ENCODE measurements around the gene VMP1. TPM values are rescaled to one million over a fixed set of nuclear protein-coding genes. Genes with fewer than 3 reads are reported as not detected.
A peak's percentile ranks its signal among the peaks of the same experiment; 100 is the strongest.

VMP1 gene
- total and polyA plus RNA-seq, 2 of the 4 experiments (the other 2 are of a cell fraction) = 89.8 to 197 TPM

DNA sequence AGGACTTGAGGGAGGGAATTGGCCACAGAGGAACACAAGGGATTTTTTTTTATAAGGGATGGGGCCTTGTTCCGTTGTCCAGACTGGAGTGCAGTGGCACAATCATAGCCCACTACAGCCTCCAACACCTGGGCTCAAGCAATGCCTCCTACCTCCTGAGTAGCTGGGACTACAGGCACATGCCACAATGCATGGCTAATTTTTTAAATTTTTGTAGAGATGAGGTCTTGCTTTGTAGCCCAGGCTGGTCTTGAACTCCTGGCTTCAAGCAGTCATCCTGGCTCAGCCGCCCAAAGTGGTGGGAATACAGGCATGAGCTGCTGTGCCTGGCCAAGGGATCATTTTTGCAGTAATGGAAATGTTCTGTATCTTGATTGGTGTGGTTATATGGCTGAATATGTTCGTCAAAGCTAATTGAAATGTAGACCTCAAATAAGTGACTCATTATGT, 56.9 kb downstream of the VMP1 start:
- peak overlapping the region; percentile 99 for H3K18ac ChIP-seq (ENCODE audit: low read depth, low read length)
- peak overlapping the region; percentile 58; the same call in 1 of the 2 replicates for H3K56ac ChIP-seq (ENCODE audit: extremely low read depth, insufficient read depth, low read length)
- H3K4me1 ChIP-seq (ENCODE audit: control insufficient read depth, insufficient read depth, low read length) = peaks cover 22% of the 10 kb centered on the region
- H2AFZ ChIP-seq (replicated peaks; ENCODE audit: low read length, poor library complexity) = no peak overlapping the region
- no peak overlapping the region for H2AK9ac ChIP-seq (replicated peaks; ENCODE audit: low read depth, low read length, poor library complexity)
- H4K8ac ChIP-seq (ENCODE audit: low read depth in 2 of 2, low read length in 2 of 2) = peak overlapping the region; percentile 68 to 91
- peaks cover 14 to 46% of the 10 kb centered on the region in 2 experiments for H3K79me1 ChIP-seq (ENCODE audit: low read depth in 1 of 2, low read length in 2 of 2)
- peak overlapping the region; percentile 96 for H4K5ac ChIP-seq (ENCODE audit: low read depth, low read length)
- no peak overlapping the region; the same call in 1 of the 2 replicates for H3K9ac ChIP-seq (ENCODE audit: low read depth, low read length)
- intact Hi-C loops (cut with micrococcal nuclease) (no loop called here), dilution Hi-C loops (cut with HindIII; ENCODE audit: low sequenced_read_pairs, unreplicated experiment) (no loop called here), in situ Hi-C loops (cut with MboI; ENCODE audit: low sequenced_read_pairs) (no loop called here)
- no peaks in the 10 kb centered on the region for H4K20me1 ChIP-seq (ENCODE audit: insufficient read depth, low read length)
- TF ChIP-seq POLR2A (IDR thresholded peaks at IDR 0.05; ENCODE audit: low read depth, low read length) (no peak), BHLHE40 (IDR thresholded peaks at IDR 0.05; ENCODE audit: low read depth, low read length) (no peak), MAFK (IDR thresholded peaks at IDR 0.05; ENCODE audit: low read depth, low read length) (no peak), CEBPB (IDR thresholded peaks at IDR 0.05; ENCODE audit: low read depth, low read length) (no peak), MXI1 (IDR thresholded peaks at IDR 0.05; ENCODE audit: borderline replicate concordance, low read depth, low read length) (no peak), FOS (IDR thresholded peaks at IDR 0.05; ENCODE audit: low read depth, low read length) (no peak), MAZ (IDR thresholded peaks at IDR 0.05; ENCODE audit: borderline replicate concordance, low read depth, low read length) (no peak), USF2 (IDR thresholded peaks at IDR 0.05; ENCODE audit: low read depth, low read length) (no peak), CHD1 (IDR thresholded peaks at IDR 0.05; ENCODE audit: low read depth, low read length) (no peak), RAD21 (IDR thresholded peaks at IDR 0.05; ENCODE audit: low read length) (no peak), CTCF (conservative IDR thresholded peaks at IDR 0.05; ENCODE audit: low read depth, low read length) (no peak), RFX5 (IDR thresholded peaks at IDR 0.05; ENCODE audit: low read depth, low read length) (no peak)
- TF ChIP-seq, protein P1, sequence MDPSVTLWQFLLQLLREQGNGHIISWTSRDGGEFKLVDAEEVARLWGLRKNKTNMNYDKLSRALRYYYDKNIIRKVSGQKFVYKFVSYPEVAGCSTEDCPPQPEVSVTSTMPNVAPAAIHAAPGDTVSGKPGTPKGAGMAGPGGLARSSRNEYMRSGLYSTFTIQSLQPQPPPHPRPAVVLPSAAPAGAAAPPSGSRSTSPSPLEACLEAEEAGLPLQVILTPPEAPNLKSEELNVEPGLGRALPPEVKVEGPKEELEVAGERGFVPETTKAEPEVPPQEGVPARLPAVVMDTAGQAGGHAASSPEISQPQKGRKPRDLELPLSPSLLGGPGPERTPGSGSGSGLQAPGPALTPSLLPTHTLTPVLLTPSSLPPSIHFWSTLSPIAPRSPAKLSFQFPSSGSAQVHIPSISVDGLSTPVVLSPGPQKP (IDR thresholded peaks at IDR 0.05; ENCODE audit: borderline replicate concordance, low read depth, low read length) = no peak
- peak overlapping the region; percentile 95 for H4K91ac ChIP-seq (ENCODE audit: insufficient read depth, low read depth, low read length)
- peak overlapping the region; percentile 97 for H3K14ac ChIP-seq (replicated peaks; ENCODE audit: low read depth, low read length)
- peaks cover 9% of the 10 kb centered on the region for H3K9me1 ChIP-seq (ENCODE audit: insufficient read depth, low read length)
- H2AK5ac ChIP-seq (ENCODE audit: low read depth, low read length) = peak overlapping the region; percentile 97
- peak overlapping the region; percentile 57 for H3K4me2 ChIP-seq (ENCODE audit: low read depth, low read length)
- no peaks in the 10 kb centered on the region for H3K9me3 ChIP-seq (ENCODE audit: control insufficient read depth, insufficient read depth, low read length)
- H2BK5ac ChIP-seq (ENCODE audit: low read depth, low read length, poor library complexity, severe bottlenecking) = peak overlapping the region; percentile 95
- peak overlapping the region; percentile 90 for H3K27ac ChIP-seq (ENCODE audit: insufficient read depth, low read length)
- POLR2A ChIA-PET (ENCODE audit: unreplicated experiment) = interaction anchor here (1.0 to 1.1 kb wide), 2 partner anchors 73 to 76 kb away, joined by 4 to 27 read pairs; no protein-coding TSS in a partner anchor
- peak overlapping the region; percentile 98 for H2BK120ac ChIP-seq (ENCODE audit: low read depth, low read length)
- DNase-seq = peak; percentile 37
- H3K4ac ChIP-seq (ENCODE audit: low read depth, low read length) = peak overlapping the region; percentile 98
- no TSS peak for BruUV-seq (replicated peaks)
- no peaks in the 10 kb centered on the region for H3K27me3 ChIP-seq (ENCODE audit: control insufficient read depth, insufficient read depth, low read length)
- H2BK20ac ChIP-seq (ENCODE audit: low read depth, low read length) = peak overlapping the region; percentile 98
- CTCF ChIA-PET = interaction anchor here (2.5 kb wide), 1 partner anchor 10 kb away, joined by 5 read pairs; no protein-coding TSS in a partner anchor
- WGBS, 2 experiments (ENCODE audit: extremely low coverage in 2 of 2, insufficient read length in 1 of 2) = 83% methylated on average over 1 of the region's 3 CpGs; no CpG with 5 or more reads in 1 of the 2 experiments
- H2BK15ac ChIP-seq (ENCODE audit: low read depth, low read length) = peak overlapping the region; percentile 99; the same call in 2 of the 3 replicates
- H3K4me3 ChIP-seq (ENCODE audit: insufficient read depth, low read depth, low read length) = no peak overlapping the region
- H3K36me3 ChIP-seq (ENCODE audit: control insufficient read depth, insufficient read depth, low read length) = peaks cover 6% of the 10 kb centered on the region
- H3K23ac ChIP-seq (ENCODE audit: low read depth, low read length) = peak overlapping the region; percentile 95
- ATAC-seq (ENCODE audit: low read depth) = no peak

Measured in IMR-90 (cell line).